Panc1 (cell line): ENCODE measurements around the gene ZSCAN25. TPM values are rescaled to one million over a fixed set of nuclear protein-coding genes. Genes with fewer than 3 reads are reported as not detected.

Experiments
- ATAC-seq: fragments of 200-7000 bp; cut with Tn5 transposase; 2 replicates; pipeline ENCODE4 v1.9.1; 2020; ENCODE audit warnings: mild to moderate bottlenecking, moderate library complexity
- BruUV-seq: library from RNA; stranded (reverse); fragments of 400-500 nt; replicated peaks from 2 replicates; lab custom pipeline; 2021; lab: Mats Ljungman, UMichigan
- CTCF ChIA-PET: fragments of 300-600 bp; sonication (Branson Sonifier 250); formaldehyde crosslinking; loops from one replicate; lab custom pipeline; 2022; ENCODE audit warnings: antibody characterized with exemption; lab: Charles Lee
- POLR2A ChIA-PET: fragments of 300-600 bp; sonication (Branson Sonifier 250); formaldehyde crosslinking; loops from one replicate; lab custom pipeline; 2022; ENCODE audit warnings: antibody characterized with exemption; lab: Charles Lee
- DNase-seq: peaks from one replicate; pipeline ENCODE4 v3.0.0-alpha.2; 2010; ENCODE audit warnings: low read depth, low spot score
- H3K27ac ChIP-seq: 2 replicates; pipeline ENCODE4 v1.5.1; 2011; ENCODE audit warnings: mild to moderate bottlenecking, low read length, inconsistent platforms
- H3K27me3 ChIP-seq: fragments of 200-500 bp; sonication (Bioruptor generic); 2 replicates; pipeline ENCODE4 v1.6.0; 2014; ENCODE audit warnings: low read length, inconsistent platforms; ENCODE audit not compliant: control insufficient read depth, insufficient read depth
- H3K36me3 ChIP-seq: fragments of 200-500 bp; sonication (Bioruptor generic); 2 replicates; pipeline ENCODE4 v1.5.1; 2014; ENCODE audit warnings: inconsistent platforms, mild to moderate bottlenecking, low read length, moderate library complexity; ENCODE audit not compliant: control insufficient read depth, insufficient read depth
- H3K4me1 ChIP-seq: 2 replicates; pipeline ENCODE4 v1.5.1; 2011; ENCODE audit warnings: inconsistent platforms, mild to moderate bottlenecking, low read length, moderate library complexity; ENCODE audit not compliant: control insufficient read depth, insufficient read depth
- H3K4me3 ChIP-seq, 2 experiments: 2 replicates each; pipeline ENCODE4 v1.5.1; 2011 to 2012; ENCODE audit warnings: low read depth in 2 of 2, low read length in 2 of 2, mild to moderate bottlenecking in 2 of 2, inconsistent platforms in 1 of 2, moderate library complexity in 1 of 2
- H3K9me3 ChIP-seq: fragments of 200-500 bp; sonication (Bioruptor generic); 2 replicates; pipeline ENCODE4 v1.5.1; 2014; ENCODE audit warnings: low read depth, mild to moderate bottlenecking, inconsistent platforms, low read length, moderate library complexity; ENCODE audit not compliant: control insufficient read depth, insufficient read depth
- POLR2AphosphoS5 ChIP-seq: IDR thresholded peaks from 2 replicates; pipeline ENCODE4 v1.6.1; 2012; ENCODE audit warnings: mild to moderate bottlenecking, low read depth, low read length, moderate library complexity
- REST ChIP-seq, 2 experiments: IDR thresholded peaks; 2 replicates each; pipeline ENCODE4 v1.6.1; 2011 to 2012; ENCODE audit warnings: low read depth in 2 of 2, control low read depth in 1 of 2, low read length in 1 of 2, mild to moderate bottlenecking in 1 of 2, moderate library complexity in 1 of 2; ENCODE audit not compliant: insufficient read depth in 1 of 2
- SIN3A ChIP-seq: IDR thresholded peaks from 2 replicates; pipeline ENCODE4 v1.6.1; 2012; ENCODE audit warnings: low read depth, mild to moderate bottlenecking, low read length, moderate library complexity, borderline replicate concordance; ENCODE audit not compliant: insufficient read depth
- TCF7L2 ChIP-seq: IDR thresholded peaks from 2 replicates; pipeline ENCODE4 v1.6.1; 2011; ENCODE audit warnings: mild to moderate bottlenecking, low read depth, low read length, inconsistent platforms
- in situ Hi-C: cut with HindIII; loops from 2 replicates; pipeline ENCODE4 v1.10.0; 2016; ENCODE audit warnings: low sequenced_read_pairs, low pct_unique_long_range_greater_than_20kb
- intact Hi-C: fragments of 100-400 bp; cut with micrococcal nuclease; formaldehyde crosslinking; loops from one replicate; pipeline ENCODE4 v1.10.0; 2022; ENCODE audit not compliant: unreplicated experiment
- total RNA-seq: library from RNA; stranded (reverse); gene quantifications from one replicate; pipeline ENCODE4 v1.2.1, GENCODE V29; 2021; ENCODE audit not compliant: unreplicated experiment
- TF ChIP-seq, protein P1 (sequence below): fragments of 450-650 bp; IDR thresholded peaks from 2 replicates; pipeline ENCODE4 v1.5.1; 2017; ENCODE audit warnings: mild to moderate bottlenecking

Gene ZSCAN25
- total RNA-seq, 1 experiment from 2014 or later: 14.8 TPM

GRCh38 chr7:99571768-99572167 lies 45.0 kb upstream of the ZSCAN25 start:
- Histone ChIP-seq H3K27ac (no peak overlapping the region), H3K36me3 (peaks cover 31% of the 10 kb centered on the region), H3K4me1 (no peaks in the 10 kb centered on the region), H3K4me3 (no peak overlapping the region), H3K9me3 (no peaks in the 10 kb centered on the region), H3K27me3 (no peaks in the 10 kb centered on the region)
- ChIA-PET POLR2A (no interaction called here), CTCF (no interaction called here)
- no peak for ATAC-seq
- in situ Hi-C loops: no loop called here
- TF ChIP-seq TCF7L2 (no peak), SIN3A (no peak), POLR2AphosphoS5 (no peak), REST (IDR thresholded peaks at IDR 0.05; ENCODE audit: insufficient read depth in 1 of 2, low read depth in 2 of 2, low read length in 1 of 2) (no peak)
- TF ChIP-seq, protein P1, sequence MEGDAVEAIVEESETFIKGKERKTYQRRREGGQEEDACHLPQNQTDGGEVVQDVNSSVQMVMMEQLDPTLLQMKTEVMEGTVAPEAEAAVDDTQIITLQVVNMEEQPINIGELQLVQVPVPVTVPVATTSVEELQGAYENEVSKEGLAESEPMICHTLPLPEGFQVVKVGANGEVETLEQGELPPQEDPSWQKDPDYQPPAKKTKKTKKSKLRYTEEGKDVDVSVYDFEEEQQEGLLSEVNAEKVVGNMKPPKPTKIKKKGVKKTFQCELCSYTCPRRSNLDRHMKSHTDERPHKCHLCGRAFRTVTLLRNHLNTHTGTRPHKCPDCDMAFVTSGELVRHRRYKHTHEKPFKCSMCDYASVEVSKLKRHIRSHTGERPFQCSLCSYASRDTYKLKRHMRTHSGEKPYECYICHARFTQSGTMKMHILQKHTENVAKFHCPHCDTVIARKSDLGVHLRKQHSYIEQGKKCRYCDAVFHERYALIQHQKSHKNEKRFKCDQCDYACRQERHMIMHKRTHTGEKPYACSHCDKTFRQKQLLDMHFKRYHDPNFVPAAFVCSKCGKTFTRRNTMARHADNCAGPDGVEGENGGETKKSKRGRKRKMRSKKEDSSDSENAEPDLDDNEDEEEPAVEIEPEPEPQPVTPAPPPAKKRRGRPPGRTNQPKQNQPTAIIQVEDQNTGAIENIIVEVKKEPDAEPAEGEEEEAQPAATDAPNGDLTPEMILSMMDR: no peak
- intact Hi-C loops: no loop called here
- no TSS peak for BruUV-seq
- DNase-seq: no peak

GRCh38 chr7:99573257-99573656 lies 43.5 kb upstream of the ZSCAN25 start:
- TF ChIP-seq, protein P1: no peak
- TF ChIP-seq TCF7L2 (no peak), SIN3A (no peak), POLR2AphosphoS5 (no peak), REST (IDR thresholded peaks at IDR 0.05; ENCODE audit: insufficient read depth in 1 of 2, low read depth in 2 of 2, low read length in 1 of 2) (no peak)
- CTCF ChIA-PET: no interaction called here
- in situ Hi-C loops: no loop called here
- H3K4me3 ChIP-seq: no peak overlapping the region
- intact Hi-C loops: no loop called here
- H3K27ac ChIP-seq: no peak overlapping the region
- DNase-seq (no peak), ATAC-seq (no peak)
- H3K36me3 ChIP-seq: peaks cover 31% of the 10 kb centered on the region
- H3K27me3 ChIP-seq: no peaks in the 10 kb centered on the region
- no TSS peak for BruUV-seq
- H3K9me3 ChIP-seq: no peaks in the 10 kb centered on the region
- POLR2A ChIA-PET: no interaction called here
- H3K4me1 ChIP-seq: no peaks in the 10 kb centered on the region
